HG03039 (cell line): ENCODE data around the gene ADAMTS9.
A peak's percentile ranks its signal among the peaks of the same experiment; 100 is the strongest.

Experiments used
- ATAC-seq: cut with Tn5 transposase; IDR thresholded peaks from one replicate; pipeline ENCODE4 v1.9.1; 2021; ENCODE audit warnings: mild to moderate bottlenecking, moderate library complexity; ENCODE audit not compliant: unreplicated experiment

ADAMTS9 gene

DNA sequence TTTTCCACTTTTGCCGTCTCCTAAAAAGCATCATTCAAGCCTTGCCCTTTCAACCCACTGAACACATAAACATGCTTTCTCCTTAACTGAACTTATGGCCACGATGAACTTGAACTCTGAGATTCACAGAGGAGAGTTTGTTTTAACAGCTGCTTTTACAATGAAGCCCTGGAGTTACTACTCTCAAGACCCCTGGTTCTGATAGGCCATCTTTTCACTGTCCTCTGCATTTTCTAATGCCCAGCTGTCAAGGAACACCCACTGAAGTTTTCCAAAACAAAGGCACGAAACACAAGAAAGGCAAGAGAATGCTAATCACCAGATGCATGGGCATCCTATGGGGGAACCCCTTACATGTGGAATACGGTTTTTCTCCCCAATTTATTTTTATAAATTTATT is 100.8 kb downstream of the ADAMTS9 start:
- ATAC-seq = no peak

DNA sequence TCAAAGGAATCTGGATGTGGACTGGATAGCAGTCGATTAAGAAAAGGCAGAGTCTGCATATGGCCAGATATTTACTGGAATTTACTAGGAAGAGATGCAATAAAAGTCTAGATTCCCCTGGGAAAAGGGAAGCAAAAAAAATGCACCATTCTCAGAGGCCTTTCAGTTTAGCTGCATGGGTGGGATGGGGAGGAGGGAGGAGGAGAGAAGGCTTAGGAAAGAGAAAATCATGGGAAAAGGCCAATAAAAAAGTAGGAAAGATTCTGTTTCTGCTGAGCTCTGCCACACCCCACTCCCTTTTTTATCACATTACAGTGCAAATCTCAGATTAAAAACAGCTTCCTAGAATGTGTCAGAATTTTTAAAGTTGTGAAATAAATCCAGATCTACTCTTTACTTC is 103.6 kb downstream of the ADAMTS9 start:
- no peak for ATAC-seq

DNA sequence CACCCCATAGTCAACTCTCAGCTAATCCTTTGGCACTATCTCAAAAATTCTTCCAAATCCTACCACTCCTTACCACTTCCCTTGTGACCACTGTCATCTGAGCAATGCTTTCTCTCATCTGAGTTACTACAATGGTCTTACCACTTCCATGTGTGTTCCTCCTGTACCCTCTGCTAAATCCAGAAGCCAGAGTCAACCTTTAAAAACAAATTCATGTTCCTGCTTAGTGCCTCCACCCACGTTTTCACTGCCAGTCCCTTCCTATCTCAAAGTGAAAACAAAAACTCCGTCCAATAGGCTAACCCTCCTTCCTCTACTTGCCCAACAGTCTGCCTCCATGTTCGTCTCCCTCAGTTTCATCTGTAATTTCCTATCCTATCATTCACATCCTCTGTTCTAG is 109.0 kb downstream of the ADAMTS9 start:
- no peak for ATAC-seq

DNA sequence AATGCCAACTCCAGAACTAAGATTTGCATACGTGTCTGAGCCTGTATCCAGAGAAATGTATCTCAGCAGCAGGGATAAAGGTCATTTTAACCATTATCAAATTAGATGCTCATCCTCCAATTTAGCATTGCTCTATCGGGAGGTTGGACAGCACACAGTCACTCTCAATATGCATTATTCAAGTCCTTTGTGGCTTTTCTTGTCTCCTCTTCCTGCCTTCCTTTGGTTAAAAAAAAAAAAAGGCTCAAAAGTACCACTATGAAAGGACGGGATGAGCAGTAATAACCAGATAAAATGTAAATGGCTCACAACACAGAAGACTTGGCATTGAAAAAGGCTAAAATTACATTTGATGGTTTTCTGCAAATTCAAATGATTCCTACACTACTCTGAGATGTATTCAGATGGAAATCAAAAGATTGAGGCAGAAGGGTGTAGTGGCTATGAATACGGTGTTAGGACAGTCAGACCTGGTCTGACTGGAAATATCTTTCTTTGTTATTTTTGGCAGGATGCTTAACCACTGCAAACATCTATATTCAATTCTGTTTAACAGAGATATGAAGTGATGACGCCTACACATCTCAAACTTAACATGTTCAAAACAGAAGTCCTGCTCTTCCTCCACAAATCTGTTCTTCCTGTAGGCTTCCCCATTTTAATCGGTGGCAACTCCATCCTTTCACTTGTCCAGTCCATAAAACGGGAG is 109.6 kb downstream of the ADAMTS9 start:
- no peak for ATAC-seq

DNA sequence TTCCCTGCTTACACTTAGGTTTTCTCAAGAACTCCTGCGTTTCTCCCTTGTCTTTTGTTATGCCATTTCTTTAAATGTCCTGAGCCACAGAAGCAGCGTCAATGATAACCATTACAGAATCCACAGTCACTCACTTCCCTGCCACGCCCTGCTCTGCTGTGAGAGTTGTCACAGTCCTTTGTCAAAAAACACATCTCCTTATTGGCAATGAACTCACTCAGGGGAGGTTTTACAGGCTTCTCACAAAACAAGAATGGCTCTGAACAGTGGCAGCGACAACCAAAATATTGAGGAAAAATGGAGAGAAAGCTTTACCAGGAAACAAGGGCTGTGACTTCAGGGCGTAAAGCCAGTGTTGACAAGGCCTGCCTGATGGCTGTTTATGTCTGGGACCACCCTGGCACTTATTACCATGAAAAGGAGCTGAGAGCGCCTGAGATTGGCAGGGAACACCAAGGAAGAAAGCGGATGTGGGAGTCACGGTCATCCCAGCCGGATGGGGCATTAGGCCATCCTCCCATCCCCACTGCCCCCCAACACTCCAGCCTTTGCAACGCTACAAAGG is 111.5 kb downstream of the ADAMTS9 start:
- ATAC-seq = no peak

DNA sequence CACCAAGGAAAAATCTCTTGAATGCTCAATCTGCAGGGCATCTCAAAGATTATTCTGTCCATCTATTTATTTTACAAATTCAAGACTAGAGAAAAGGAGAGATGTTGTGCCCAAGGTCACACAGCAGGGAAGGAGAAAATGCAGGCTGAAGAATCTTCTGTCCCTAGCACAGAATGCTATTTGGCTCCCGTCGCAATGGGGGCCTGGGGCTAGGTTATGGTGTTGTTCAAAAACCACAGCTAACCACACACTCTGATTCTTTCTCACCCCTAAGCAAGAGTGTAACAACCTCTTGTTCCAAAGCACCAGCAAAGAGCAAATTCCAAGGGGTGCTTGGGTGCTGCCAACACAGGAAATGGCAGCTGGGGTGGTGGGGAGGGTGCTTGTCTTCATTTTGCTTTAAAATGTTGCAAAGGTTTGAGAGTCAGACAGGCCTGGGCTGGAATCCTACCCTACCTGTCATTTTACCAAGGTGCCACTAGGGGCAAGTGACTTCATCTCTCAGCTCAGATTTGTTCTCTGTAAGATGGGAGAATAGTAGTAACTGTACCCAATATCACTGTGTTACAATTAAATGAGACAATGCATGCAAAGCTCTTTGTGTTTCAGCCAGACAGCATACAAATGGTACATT is 112.5 kb downstream of the ADAMTS9 start:
- ATAC-seq = peak; percentile 77

DNA sequence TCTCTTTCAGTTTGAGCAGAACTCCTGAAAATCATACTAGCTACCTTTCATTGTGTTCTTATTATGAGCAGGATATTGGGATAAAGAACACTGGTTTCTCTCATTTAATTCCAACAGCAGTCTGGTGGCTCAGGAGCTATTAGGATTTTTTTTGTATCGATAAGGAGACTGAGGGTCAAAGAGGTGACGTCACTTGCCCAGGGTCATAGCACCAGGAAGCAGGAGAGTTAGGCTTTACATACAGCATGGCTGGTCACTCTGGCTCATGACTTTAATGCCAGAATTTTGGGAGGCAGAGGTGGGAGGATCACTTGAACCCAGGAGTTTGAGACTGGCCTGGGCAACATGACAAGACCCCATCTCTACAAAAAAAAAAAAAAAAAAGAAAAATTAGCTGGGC is 113.6 kb downstream of the ADAMTS9 start:
- no peak for ATAC-seq

DNA sequence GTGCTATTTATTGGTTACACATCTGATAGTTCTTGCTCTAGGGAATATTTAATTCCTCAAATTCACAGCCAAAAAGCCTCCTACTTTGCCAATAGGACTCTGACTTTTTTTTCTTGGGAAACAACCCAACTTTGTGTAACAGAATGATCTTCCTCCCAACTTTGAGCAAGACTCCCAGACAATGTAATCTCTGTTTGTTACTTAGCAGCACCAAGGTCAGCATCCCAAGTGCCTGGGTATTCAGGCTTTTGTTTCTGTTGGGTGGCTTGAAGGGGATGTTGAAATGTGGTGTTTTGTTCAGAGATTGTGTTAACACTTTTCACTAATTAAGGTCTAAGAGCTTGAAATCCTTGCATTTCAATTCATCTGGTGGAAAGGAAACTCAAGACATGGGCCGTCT is 115.8 kb downstream of the ADAMTS9 start:
- ATAC-seq = no peak

DNA sequence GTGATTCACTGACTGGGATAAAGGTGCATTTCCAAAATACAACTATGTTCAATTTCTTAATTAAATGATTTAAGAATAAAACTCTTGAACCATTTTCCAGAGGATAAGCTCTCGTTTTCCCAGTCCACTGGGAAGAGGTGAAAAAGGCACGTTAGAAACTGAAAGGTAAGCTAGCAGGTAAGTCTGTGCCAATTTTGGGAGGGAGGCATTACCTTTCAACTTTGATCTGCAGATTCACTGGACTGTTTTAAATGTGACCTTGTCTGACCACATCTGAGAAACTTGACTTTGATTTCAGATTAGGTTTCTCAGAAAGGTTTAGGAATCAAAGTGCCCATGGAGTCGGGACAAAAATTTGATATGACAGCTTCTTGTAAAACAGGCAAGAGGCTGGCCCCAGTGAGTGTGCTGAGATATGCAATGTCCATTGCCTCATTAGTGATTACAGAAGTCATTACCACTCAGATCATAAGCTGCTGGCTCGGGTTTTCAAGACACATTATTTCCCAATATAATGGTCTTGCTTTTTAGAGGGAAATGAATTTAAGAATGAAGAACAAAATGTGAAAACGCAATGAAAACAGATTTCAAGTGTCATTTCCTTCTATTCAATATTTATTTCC is 118.8 kb downstream of the ADAMTS9 start:
- no peak for ATAC-seq

DNA sequence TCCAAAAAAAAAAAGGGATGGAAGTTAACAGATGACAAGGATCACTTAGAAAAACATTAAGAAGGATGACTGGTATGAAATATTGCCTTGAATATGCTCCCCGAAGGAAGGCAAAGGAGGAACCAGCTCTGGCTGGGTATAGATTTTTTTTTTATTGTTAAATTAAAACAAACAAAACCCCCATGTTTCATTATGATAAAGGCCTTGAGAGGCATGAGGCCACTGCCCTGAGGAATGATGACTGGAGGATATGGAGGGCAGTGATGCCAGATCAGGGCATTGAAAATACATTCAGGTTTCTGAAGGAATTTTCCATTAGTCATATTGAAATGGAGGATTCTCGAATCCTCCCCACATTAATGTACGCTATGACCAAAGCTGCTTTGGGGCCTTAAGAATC is 120.9 kb downstream of the ADAMTS9 start:
- no peak for ATAC-seq

DNA sequence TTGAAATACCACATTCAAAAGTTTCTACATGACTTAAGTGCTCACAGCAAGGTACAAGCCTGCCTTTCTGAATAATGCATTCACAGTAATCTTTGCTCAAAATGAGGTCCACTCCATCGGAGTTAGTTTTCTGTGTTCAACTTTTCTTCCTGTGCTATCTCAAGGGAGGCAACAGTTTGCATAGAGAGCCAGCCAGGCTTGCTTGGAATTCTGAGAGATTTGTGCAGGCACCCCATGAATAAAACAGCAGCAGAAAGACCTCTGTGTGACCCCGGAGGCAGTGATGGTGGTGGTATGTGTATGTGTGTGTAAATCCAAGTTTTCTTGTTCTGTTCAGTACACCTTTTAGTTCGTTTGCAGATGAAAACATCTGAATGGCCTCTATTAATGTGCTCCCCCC is 124.0 kb downstream of the ADAMTS9 start:
- no peak for ATAC-seq

DNA sequence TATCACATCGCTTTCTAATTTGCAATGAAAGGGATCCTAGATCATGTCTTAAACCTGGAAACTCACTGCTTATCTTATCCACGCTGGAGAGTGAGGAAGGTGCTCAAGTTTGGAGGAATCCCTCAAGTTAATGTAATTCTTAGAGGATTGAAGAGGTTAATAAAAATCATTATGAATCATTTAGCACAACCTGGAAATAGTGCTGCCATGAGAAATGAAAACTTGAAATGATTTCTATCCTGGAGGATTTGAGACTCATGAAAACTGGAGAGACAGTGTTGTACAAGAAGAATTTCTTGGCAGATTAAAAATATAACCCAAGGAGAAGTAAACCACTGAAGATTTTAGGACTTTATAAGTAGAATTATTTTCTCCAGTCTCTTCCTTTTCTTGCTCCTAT is 125.9 kb downstream of the ADAMTS9 start:
- ATAC-seq = no peak

DNA sequence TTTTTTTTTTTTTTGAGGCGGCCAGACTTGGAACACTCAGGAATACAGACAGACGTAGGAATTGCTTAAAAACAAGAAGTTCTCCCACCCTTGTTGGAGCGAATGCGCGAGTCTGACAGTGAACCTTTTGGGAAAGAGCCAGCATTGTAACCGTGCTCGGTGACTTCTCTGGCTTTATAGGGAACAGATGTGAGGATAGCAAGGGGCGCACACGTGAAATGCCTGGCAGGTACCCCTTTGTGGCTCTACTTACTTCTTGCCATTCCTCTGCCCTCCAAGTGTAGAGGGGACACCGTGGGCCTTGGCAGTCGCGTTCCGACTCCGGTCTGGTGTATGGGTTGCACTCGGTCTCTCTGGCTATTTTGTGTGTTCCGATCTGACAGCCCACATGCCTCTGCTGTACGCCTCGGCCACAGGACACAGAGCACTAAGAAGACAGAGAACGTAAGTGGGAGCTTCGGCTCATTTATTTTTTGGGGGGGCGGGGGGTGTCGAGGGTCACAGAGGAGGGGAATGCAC is 126.4 kb downstream of the ADAMTS9 start:
- no peak for ATAC-seq

DNA sequence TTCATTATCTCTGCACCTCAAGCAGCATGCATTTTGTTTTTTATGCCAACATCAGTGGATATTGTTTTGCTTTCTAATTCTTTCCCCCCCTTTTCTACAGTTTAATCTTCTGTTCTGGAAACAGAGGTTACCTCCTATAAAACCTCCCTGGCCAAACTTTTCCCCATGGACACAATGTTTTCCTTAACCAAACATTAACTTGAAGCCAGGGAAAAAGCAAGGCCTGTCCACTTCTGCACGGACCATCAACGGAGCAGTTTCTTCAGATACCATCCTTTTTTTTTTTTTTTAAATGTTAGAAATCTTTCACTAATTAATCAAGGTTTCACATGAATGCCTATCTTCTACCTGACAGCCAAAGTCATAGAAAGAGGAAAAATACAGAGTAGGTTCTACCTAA is 127.0 kb downstream of the ADAMTS9 start:
- ATAC-seq = no peak

DNA sequence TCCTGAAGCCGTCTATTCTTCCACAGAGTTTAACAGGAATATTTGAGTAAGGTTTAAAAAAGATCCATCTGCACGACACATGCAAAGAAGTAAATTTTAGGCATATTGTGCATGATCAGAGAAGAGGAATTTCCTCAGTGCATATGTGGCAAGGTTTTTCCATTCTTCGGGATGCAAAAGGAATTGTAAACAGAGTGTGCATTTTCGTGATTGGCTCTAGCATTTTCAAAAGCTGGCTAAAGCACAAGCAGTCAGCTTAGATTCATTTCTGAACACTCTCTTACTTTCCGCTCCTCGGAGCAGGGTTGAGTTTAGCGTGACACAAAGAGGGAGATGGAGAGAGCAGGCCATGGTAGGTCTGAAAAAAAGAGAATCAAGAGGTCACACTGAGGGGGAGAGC is 128.2 kb downstream of the ADAMTS9 start:
- no peak for ATAC-seq

DNA sequence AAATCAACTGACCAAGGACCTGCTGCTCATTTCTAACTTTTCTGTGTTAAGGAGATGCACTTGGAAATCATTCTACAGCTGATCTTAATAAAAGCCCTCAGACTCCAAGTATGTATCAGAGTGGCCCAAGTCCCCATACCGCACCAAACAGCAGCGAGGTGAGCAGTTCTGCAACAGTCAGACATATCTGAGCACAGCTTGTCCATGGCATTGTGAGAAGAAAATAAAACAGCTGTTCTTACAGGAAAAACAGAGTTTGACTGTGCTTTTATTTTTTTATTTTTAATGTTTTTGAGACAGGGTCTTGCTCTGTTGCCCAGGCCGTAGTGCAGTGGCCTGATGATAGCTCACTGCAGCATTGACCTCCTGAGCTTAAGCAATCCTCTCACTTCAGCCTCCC is 131.8 kb downstream of the ADAMTS9 start:
- ATAC-seq = no peak

DNA sequence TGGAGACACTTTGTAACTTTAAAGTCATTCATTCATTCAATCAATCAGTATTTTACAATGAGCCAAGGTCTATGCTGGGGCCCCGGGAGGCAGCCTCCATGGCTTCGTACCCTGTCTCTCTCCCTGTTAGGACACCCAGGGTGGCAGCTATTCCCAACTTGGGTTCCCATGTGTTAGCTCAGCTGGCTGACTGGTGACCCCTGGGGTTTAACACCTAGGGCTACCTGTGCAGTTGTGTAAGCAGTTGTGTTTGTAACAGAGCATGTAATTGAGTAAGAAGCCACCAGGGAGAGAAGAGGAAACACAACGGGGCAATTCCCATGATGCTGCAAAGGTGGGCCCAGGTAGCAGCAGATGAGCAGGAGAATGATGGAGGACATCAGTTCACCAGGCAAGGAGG is 132.4 kb downstream of the ADAMTS9 start:
- no peak for ATAC-seq

DNA sequence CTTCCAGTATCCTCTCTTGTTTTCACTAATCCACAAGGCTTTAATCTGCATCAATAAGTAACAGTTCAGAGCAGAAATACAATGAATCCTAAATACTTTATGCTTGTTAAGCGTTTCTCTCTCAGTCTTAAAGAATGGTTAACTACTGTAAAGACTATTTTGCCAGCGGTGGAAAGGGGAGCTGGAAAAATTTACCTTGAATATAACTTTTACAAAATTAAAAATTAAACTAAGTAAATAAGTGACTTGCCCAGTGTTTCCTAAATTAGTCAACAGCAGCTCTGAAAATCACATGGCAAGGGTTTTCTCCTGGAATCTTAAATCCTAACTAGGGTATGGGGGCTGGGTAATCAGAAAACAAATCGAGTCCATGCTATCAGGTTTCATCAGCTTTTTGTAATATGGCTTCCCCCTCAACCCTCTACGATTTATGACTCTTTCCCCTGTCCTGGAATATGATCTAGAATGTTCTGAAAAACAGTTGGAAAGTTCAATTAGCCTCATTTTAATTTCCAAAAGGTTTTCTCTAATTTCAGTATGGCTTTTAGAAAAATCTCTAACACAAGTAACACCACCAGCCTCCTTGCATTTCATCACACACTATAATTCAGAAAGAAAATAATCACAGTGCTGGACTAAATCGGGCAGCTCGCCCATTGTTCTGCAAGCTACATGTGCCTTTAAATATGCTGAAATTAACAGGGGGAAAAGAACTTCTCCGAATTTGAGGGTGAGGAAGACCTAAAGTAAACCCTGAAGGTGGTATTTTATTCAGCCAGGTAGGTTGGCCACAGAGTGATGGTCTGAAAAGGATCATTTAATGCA is 133.5 kb downstream of the ADAMTS9 start:
- ATAC-seq = no peak

DNA sequence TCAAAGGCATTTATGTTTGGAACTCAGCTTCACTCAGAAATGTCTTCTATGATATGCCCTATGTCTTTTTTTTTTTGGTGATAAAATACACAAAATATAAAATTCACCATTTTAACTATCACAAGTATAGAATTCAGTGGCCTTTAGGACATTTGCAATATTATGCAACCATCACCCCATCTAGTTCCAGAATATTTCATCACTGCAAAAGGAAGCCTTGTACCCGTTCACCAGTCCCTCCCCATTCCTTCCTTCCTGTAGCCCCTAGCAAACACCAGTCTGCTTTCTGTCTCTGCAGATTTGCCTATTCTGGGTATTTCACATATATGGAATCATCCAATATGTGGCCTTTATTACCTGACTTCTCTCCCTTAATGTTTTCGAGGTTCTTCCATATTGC is 134.8 kb downstream of the ADAMTS9 start:
- no peak for ATAC-seq

DNA sequence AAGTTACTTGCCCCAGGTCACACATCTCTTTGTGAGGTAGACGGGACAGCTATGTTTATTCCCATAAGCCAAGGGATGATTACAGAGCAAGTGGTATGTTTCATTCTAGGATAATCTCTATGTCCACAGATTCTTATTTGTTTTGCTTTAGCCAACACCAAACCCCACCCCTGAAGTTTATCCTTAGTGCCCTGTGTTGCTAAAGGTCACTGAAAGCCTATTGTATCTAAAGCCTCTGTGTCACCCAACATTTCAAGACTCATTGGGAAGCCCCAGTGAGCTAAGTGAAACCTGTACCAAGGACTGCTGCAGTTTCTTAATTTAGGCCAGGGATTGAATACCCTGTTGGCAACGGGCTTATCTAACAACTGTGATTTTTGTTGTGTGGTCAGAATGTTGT is 135.6 kb downstream of the ADAMTS9 start:
- ATAC-seq = no peak

DNA sequence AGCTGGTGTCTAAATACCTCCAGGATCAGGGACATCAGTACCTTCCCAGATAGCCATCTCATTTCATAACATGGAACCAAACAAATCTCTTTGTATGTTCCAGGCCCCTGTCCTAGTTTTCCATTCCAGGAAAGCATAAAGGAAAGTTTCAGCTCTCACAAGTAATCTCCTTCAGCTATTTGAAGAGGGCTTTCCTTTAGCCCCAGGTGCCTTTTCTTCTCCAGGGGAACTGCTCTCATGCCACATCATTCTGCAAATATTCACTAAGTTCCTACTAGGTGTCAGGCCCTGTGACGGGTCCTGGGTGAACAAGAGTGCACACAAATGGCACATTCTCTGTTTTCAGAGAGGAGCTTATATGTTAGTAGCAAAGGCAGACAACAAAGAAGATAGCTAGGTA is 136.1 kb downstream of the ADAMTS9 start:
- ATAC-seq = no peak
